WTC11 (cell line): ENCODE data around the gene ZC3H13. TPM values are rescaled to one million over a fixed set of nuclear protein-coding genes. Genes with fewer than 3 reads are reported as not detected.

Source experiments
- ATAC-seq: fragments of 200-7000 bp; cut with Tn5 transposase; 2 replicates; pipeline ENCODE4 v1.10.0; 2021; ENCODE audit warnings: mild to moderate bottlenecking, moderate library complexity
- CTCF ChIA-PET: fragments of 300-600 bp; sonication (Branson Sonifier 250); formaldehyde crosslinking; loops from one replicate; lab custom pipeline; 2021; ENCODE audit warnings: antibody characterized with exemption; lab: Charles Lee
- POLR2A ChIA-PET: fragments of 350-600 bp; sonication (Branson Sonifier 250); formaldehyde crosslinking; loops from one replicate; lab custom pipeline; 2021; ENCODE audit warnings: antibody characterized with exemption; lab: Charles Lee
- DNase-seq: peaks from one replicate; pipeline ENCODE4 v3.0.0; 2021; ENCODE audit warnings: low spot score
- H3K27ac Mint-ChIP-seq: 2 replicates; pipeline ENCODE4 v1.8.0; 2021; ENCODE audit warnings: mixed read lengths
- H3K27me3 Mint-ChIP-seq: 2 replicates; pipeline ENCODE4 v1.8.0; 2021; ENCODE audit warnings: low read depth, mild to moderate bottlenecking, moderate library complexity, mixed read lengths
- H3K36me3 Mint-ChIP-seq: 2 replicates; pipeline ENCODE4 v1.8.0; 2021; ENCODE audit warnings: mixed read lengths
- H3K4me1 Mint-ChIP-seq: 2 replicates; pipeline ENCODE4 v1.8.0; 2022; ENCODE audit warnings: mixed read lengths
- H3K4me3 Mint-ChIP-seq: 2 replicates; pipeline ENCODE4 v1.8.0; 2021; ENCODE audit warnings: mild to moderate bottlenecking, moderate library complexity, mixed read lengths
- H3K9me3 Mint-ChIP-seq: 2 replicates; pipeline ENCODE4 v1.8.0; 2021; ENCODE audit warnings: mixed read lengths
- CREB1 ChIP-seq: sonication (generic); formaldehyde crosslinking; IDR thresholded peaks from 2 replicates; pipeline ENCODE4 v1.8.0; 2023; ENCODE audit warnings: mild to moderate bottlenecking, missing genetic modification reagents
- FOXJ3 ChIP-seq: sonication (generic); formaldehyde crosslinking; IDR thresholded peaks from 2 replicates; pipeline ENCODE4 v1.9.0; 2021; ENCODE audit warnings: missing genetic modification reagents, mild to moderate bottlenecking, borderline replicate concordance
- FOXK1 ChIP-seq: sonication (generic); formaldehyde crosslinking; IDR thresholded peaks from 2 replicates; pipeline ENCODE4 v1.8.0; 2022; ENCODE audit warnings: mild to moderate bottlenecking, moderate library complexity, missing genetic modification reagents
- HMGA2 ChIP-seq: fragments of 250-450 bp; sonication (Bioruptor Pico); IDR thresholded peaks from 2 replicates; pipeline ENCODE4 v1.4.0; 2021; ENCODE audit warnings: mild to moderate bottlenecking, moderate library complexity
- JAZF1 ChIP-seq: fragments of 250-450 bp; sonication (Bioruptor Pico); IDR thresholded peaks from 2 replicates; pipeline ENCODE4 v1.9.0; 2021; ENCODE audit warnings: moderate library complexity, mild to moderate bottlenecking, inconsistent platforms
- MXD4 ChIP-seq: fragments of 250-450 bp; sonication (Bioruptor Pico); IDR thresholded peaks from 2 replicates; pipeline ENCODE4 v1.8.0; 2021; ENCODE audit warnings: mild to moderate bottlenecking, moderate library complexity, borderline replicate concordance
- RELA ChIP-seq: sonication (generic); formaldehyde crosslinking; IDR thresholded peaks from 2 replicates; pipeline ENCODE4 v1.8.1; 2022; ENCODE audit warnings: missing genetic modification reagents, mild to moderate bottlenecking, borderline replicate concordance
- SMAD4 ChIP-seq: sonication (generic); formaldehyde crosslinking; IDR thresholded peaks from 2 replicates; pipeline ENCODE4 v1.8.0; 2022; ENCODE audit warnings: mild to moderate bottlenecking, missing genetic modification reagents
- SOX15 ChIP-seq: fragments of 250-450 bp; sonication (Bioruptor Pico); IDR thresholded peaks from 2 replicates; pipeline ENCODE4 v1.9.0; 2021; ENCODE audit warnings: mild to moderate bottlenecking
- ZBTB21 ChIP-seq: sonication (generic); formaldehyde crosslinking; IDR thresholded peaks from 2 replicates; pipeline ENCODE4 v1.8.1; 2023; ENCODE audit warnings: mild to moderate bottlenecking, missing genetic modification reagents, borderline replicate concordance
- ZNF121 ChIP-seq: sonication (generic); formaldehyde crosslinking; IDR thresholded peaks from 2 replicates; pipeline ENCODE4 v1.8.0; 2023; ENCODE audit warnings: missing genetic modification reagents
- ZNF219 ChIP-seq: sonication (generic); formaldehyde crosslinking; IDR thresholded peaks from 2 replicates; pipeline ENCODE4 v1.8.0; 2023; ENCODE audit warnings: missing genetic modification reagents, mild to moderate bottlenecking, borderline replicate concordance
- total RNA-seq: library from RNA; stranded (reverse); gene quantifications from 3 replicates; pipeline ENCODE4 v1.2.3, GENCODE V29; 2021
- TF ChIP-seq, protein P1 (sequence below): sonication (generic); formaldehyde crosslinking; IDR thresholded peaks from 2 replicates; pipeline ENCODE4 v1.8.1; 2023; ENCODE audit warnings: mild to moderate bottlenecking, missing genetic modification reagents, moderate library complexity
- TF ChIP-seq, protein P2 (sequence below): sonication (generic); formaldehyde crosslinking; IDR thresholded peaks from 2 replicates; pipeline ENCODE4 v1.8.1; 2022; ENCODE audit warnings: missing genetic modification reagents, borderline replicate concordance
- TF ChIP-seq, protein P3 (sequence below): fragments of 250-450 bp; sonication (Bioruptor Pico); IDR thresholded peaks from 2 replicates; pipeline ENCODE4 v2.1.2; 2022; ENCODE audit warnings: mild to moderate bottlenecking, moderate library complexity
- TF ChIP-seq, protein P4 (sequence below): fragments of 250-450 bp; sonication (Bioruptor Pico); IDR thresholded peaks from 2 replicates; pipeline ENCODE4 v1.8.0; 2021; ENCODE audit warnings: mild to moderate bottlenecking
- TF ChIP-seq, protein P5 (sequence below): sonication (generic); formaldehyde crosslinking; IDR thresholded peaks from 2 replicates; pipeline ENCODE4 v1.8.0; 2022; ENCODE audit warnings: mild to moderate bottlenecking, missing genetic modification reagents

The ZC3H13 gene
- total RNA-seq, 1 experiment from 2014 or later, result 49.7 TPM

DNA sequence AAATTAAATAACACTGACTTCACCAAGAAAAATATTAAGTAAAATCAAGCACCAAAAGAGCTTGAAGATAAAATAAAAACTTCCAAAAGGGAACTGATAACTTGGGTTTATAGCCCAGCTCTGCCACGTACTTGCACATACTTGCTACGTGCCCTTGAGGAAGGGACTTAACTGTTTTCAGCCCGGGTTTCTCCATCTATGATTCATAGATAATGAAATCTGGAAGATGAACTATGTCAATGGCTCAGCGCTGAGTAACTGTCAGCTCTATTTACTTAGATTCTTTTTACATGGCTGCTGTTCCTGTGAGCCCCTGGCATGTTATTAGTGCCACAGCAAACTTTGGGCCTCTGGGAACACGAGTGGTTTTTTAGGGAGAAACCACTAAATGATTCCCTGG lies 9.6 kb upstream of the ZC3H13 start:
- peaks cover 5% of the 10 kb centered on the region for H3K9me3 Mint-ChIP-seq
- TF ChIP-seq, protein P1, sequence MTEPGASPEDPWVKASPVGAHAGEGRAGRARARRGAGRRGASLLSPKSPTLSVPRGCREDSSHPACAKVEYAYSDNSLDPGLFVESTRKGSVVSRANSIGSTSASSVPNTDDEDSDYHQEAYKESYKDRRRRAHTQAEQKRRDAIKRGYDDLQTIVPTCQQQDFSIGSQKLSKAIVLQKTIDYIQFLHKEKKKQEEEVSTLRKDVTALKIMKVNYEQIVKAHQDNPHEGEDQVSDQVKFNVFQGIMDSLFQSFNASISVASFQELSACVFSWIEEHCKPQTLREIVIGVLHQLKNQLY (CRISPR knock-in tag), result no peak
- TF ChIP-seq, protein P2, sequence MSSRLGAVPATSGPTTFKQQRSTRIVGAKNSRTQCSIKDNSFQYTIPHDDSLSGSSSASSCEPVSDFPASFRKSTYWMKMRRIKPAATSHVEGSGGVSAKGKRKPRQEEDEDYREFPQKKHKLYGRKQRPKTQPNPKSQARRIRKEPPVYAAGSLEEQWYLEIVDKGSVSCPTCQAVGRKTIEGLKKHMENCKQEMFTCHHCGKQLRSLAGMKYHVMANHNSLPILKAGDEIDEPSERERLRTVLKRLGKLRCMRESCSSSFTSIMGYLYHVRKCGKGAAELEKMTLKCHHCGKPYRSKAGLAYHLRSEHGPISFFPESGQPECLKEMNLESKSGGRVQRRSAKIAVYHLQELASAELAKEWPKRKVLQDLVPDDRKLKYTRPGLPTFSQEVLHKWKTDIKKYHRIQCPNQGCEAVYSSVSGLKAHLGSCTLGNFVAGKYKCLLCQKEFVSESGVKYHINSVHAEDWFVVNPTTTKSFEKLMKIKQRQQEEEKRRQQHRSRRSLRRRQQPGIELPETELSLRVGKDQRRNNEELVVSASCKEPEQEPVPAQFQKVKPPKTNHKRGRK (CRISPR knock-in tag), result no peak
- TF ChIP-seq, all 79 proteins: peak for 0
- Mint-ChIP-seq H3K4me3 (no peak overlapping the region), H3K4me1 (no peaks in the 10 kb centered on the region), H3K27ac (no peak overlapping the region), H3K36me3 (no peaks in the 10 kb centered on the region), H3K27me3 (no peaks in the 10 kb centered on the region)
- ATAC-seq, result no peak
- ChIA-PET POLR2A (no interaction called here), CTCF (interaction anchor here (0.9 to 1.4 kb wide), 2 partner anchors 9 to 259 kb away, joined by 3 to 4 read pairs; no protein-coding TSS in a partner anchor)
- no peak for DNase-seq

DNA sequence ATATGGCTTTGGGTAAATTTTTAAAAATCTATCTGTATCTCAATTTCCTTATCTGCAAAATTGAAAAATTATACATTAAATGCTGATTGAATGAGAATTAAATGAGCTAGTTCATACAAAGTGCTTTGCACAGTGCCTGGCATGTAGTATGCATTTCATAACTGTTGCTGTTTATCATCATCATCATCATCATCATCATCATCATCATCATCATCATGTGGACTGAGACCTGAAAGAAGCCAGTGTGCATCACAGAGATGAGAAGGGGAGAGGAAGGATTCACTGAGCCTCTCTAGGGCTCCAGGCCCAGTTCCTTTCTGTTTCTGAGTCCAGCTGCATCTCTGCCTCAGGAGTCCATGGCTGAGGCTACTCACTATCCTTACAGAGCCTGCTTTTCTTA lies 6.9 kb upstream of the ZC3H13 start:
- Mint-ChIP-seq H3K4me1 (no peaks in the 10 kb centered on the region), H3K9me3 (peaks cover 5% of the 10 kb centered on the region), H3K4me3 (no peak overlapping the region), H3K36me3 (no peaks in the 10 kb centered on the region), H3K27me3 (no peaks in the 10 kb centered on the region), H3K27ac (no peak overlapping the region)
- ATAC-seq (no peak), DNase-seq (no peak)
- POLR2A ChIA-PET, result no interaction called here
- CTCF ChIA-PET, result interaction anchor here (1.0 kb wide), 1 partner anchor 13 kb away, joined by 3 read pairs; no protein-coding TSS in a partner anchor
- no peak for TF ChIP-seq RELA
- TF ChIP-seq, protein P3, sequence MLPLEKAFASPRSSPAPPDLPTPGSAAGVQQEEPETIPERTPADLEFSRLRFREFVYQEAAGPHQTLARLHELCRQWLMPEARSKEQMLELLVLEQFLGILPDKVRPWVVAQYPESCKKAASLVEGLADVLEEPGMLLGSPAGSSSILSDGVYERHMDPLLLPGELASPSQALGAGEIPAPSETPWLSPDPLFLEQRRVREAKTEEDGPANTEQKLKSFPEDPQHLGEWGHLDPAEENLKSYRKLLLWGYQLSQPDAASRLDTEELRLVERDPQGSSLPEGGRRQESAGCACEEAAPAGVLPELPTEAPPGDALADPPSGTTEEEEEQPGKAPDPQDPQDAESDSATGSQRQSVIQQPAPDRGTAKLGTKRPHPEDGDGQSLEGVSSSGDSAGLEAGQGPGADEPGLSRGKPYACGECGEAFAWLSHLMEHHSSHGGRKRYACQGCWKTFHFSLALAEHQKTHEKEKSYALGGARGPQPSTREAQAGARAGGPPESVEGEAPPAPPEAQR (CRISPR knock-in tag), result no peak
- TF ChIP-seq MXD4, result no peak
- no peak for TF ChIP-seq ZBTB21 (CRISPR knock-in tag)
- no peak for TF ChIP-seq SOX15 (CRISPR knock-in tag)
- TF ChIP-seq, protein P4, sequence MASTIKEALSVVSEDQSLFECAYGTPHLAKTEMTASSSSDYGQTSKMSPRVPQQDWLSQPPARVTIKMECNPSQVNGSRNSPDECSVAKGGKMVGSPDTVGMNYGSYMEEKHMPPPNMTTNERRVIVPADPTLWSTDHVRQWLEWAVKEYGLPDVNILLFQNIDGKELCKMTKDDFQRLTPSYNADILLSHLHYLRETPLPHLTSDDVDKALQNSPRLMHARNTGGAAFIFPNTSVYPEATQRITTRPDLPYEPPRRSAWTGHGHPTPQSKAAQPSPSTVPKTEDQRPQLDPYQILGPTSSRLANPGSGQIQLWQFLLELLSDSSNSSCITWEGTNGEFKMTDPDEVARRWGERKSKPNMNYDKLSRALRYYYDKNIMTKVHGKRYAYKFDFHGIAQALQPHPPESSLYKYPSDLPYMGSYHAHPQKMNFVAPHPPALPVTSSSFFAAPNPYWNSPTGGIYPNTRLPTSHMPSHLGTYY, result no peak
- TF ChIP-seq SMAD4 (CRISPR knock-in tag), result no peak
- TF ChIP-seq CREB1 (CRISPR knock-in tag), result no peak
- TF ChIP-seq ZNF219 (CRISPR knock-in tag), result no peak
- no peak for TF ChIP-seq FOXJ3 (CRISPR knock-in tag)
- TF ChIP-seq, protein P5, sequence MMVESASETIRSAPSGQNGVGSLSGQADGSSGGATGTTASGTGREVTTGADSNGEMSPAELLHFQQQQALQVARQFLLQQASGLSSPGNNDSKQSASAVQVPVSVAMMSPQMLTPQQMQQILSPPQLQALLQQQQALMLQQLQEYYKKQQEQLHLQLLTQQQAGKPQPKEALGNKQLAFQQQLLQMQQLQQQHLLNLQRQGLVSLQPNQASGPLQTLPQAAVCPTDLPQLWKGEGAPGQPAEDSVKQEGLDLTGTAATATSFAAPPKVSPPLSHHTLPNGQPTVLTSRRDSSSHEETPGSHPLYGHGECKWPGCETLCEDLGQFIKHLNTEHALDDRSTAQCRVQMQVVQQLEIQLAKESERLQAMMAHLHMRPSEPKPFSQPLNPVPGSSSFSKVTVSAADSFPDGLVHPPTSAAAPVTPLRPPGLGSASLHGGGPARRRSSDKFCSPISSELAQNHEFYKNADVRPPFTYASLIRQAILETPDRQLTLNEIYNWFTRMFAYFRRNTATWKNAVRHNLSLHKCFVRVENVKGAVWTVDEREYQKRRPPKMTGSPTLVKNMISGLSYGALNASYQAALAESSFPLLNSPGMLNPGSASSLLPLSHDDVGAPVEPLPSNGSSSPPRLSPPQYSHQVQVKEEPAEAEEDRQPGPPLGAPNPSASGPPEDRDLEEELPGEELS (CRISPR knock-in tag), result no peak

DNA sequence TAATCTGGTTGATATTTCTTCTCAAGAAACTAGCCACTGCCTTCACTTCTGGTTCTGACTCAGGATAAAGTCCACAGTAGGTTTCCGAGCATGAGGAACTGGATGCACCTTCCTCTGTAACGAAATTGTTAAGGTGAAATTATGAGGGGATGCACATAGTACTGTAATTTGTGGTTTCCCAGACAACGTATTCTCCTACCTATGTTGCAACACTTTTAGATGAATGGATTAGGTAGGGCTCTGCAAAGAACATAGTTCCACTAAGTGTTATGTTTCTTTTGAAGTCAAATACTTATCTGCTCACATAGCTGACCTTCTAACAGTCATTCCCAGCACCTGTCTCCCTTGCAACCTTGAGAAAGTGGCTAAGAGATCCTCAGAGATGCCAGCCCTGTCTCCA lies 5.7 kb upstream of the ZC3H13 start:
- no peak for ATAC-seq
- CTCF ChIA-PET, result no interaction called here
- H3K27me3 Mint-ChIP-seq, result no peaks in the 10 kb centered on the region
- POLR2A ChIA-PET, result no interaction called here
- no peak for TF ChIP-seq HMGA2
- TF ChIP-seq ZNF121 (CRISPR knock-in tag), result no peak
- TF ChIP-seq FOXK1 (CRISPR knock-in tag), result no peak
- TF ChIP-seq, protein P2 (CRISPR knock-in tag), result no peak
- no peak for TF ChIP-seq JAZF1 (CRISPR knock-in tag)
- no peaks in the 10 kb centered on the region for H3K36me3 Mint-ChIP-seq
- no peak overlapping the region for H3K4me3 Mint-ChIP-seq
- H3K4me1 Mint-ChIP-seq, result peaks cover 8% of the 10 kb centered on the region; the same call in 1 of the 2 replicates
- H3K27ac Mint-ChIP-seq, result no peak overlapping the region
- H3K9me3 Mint-ChIP-seq, result peaks cover 2% of the 10 kb centered on the region
- no peak for DNase-seq
